ENCODE measurements around the gene COX4I1.
A peak's percentile ranks its signal among the peaks of the same experiment; 100 is the strongest.
"Not testable (repeated sequence)": the region's sequence is repeated elsewhere in the genome, so short reads cannot be mapped to it uniquely, and the experiment has no call there.

Gene COX4I1

DNA sequence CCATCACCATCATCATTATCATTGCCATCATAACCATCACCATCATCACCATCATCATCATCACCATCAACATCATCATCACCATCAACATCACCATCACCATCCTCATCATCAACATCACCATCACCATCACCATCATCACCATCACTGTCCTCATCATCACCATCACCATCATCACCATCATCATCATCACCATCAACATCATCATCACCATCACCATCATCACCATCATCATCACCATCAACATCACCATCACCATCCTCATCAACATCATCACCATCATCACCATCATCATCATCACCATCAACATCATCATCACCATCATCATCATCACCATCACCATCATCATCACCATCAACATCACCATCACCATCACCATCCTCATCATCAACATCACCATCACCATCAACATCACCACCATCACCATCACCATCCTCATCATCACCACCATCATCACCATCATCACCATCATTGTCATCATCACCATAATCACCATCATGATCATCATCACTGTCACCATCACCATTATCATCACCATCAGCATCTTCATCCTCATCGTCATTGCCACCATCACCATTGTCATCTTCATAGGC is 23.9 kb downstream of the COX4I1 start:
- no peak for DNase-seq

DNA sequence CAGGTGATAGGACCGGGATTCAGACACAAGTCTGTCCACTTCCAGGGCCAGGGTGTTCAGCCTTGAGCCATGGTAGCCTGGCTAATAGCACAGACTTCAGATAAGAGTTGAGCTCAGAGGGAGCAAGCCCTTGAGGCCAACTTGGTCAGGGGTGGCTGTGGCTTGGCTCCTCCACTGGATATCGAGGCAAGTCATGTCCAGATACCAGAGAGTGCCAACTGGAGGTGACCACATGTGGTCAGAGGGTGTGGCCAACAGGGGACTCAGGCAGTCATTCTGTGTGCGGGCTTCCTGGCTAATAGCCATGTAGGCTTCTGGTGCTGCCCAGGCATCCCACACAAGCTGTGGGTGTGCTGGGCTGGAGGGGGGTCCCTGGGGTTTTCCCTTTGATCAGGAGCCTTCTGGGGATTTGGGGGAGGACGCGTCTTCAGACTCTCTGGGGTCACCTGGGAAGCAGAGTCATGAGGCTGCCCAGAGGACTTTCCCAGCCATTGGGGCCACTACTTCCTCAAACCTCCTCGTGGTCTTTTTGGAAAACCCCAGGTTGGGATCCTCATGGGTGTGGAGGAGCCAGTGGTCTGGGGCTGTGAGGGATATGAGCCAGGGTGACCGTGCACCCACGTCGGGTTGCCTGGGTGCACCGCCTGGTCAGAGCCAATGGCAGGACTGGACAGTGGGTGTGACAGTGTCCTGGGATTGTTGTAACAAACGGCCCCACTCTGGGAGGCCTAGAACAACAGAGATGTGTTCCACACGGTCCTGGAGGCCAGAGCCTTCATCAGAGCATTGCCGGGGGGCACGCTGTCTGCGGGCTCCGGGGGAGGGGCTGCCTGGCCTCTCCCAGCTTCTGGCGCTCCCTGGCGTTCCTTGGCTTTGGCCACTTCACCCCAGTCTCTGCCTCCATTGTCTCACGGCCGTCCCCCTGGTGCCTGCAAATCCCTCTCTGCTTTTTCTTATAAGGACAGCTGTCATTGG is 25.0 kb downstream of the COX4I1 start:
- DNase-seq: no peak

DNA sequence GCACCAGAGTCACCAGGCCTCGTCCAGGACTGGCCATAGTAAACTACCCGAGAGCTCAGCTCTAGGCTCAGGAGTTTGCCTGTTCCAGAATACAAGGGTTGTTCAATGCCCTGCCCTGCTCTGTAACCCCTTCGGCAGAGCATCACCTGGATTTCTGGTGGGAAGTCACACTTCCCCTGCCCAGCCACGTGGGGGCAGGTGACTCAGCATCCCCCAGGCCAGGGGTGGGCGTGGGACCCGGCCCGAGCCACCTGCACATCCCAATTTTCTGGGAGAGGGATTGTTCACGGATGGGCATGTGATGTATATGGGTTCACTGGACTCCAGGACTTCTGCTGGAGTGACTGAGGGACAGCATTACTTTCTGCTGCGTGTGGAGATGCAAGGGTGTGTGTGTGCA is 25.8 kb downstream of the COX4I1 start:
- DNase-seq: no peak

DNA sequence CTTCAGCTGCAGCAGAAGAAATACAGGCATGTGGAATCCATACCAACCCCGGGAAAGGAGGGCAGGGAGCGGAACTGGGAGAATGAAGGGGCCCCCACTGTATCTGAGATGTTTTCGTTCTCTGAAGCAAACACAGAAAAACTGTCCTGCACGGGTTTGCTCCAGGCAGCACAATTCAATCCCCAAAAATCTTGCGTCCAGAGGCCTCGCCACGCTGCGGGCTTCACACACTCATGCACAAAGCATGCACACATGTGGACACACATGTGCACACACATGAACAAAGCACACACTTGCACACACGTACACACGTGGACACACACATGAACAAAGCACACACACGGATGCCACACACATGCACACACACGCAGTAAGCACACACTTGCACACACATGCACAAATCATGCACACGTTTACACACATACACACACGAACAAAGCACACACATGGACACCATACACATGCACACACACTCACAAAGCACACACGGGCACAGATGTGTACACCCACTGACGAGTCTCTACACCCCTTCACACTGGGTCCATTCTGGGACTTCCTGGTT is 27.3 kb downstream of the COX4I1 start:
- no peak for DNase-seq

DNA sequence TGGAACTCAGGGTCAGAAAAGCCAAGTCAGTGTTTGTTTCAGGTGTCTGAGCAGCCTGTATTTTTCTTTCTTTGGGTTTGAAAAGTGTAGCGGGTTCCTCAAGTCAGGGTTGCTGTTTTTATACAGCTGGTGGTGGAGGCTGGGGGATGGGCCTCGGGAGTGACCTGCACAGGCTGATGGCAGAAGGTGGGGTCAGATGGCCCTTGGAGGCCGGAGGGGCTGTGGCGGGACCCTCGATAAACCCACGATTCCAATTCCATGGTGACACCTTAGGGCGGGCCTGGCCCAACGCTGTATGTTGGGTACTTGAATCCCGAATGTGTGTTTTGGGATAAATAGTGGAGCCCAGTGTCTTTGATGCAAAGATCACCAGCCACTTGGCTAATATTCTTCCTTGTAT is 28.7 kb downstream of the COX4I1 start:
- no peak for DNase-seq

DNA sequence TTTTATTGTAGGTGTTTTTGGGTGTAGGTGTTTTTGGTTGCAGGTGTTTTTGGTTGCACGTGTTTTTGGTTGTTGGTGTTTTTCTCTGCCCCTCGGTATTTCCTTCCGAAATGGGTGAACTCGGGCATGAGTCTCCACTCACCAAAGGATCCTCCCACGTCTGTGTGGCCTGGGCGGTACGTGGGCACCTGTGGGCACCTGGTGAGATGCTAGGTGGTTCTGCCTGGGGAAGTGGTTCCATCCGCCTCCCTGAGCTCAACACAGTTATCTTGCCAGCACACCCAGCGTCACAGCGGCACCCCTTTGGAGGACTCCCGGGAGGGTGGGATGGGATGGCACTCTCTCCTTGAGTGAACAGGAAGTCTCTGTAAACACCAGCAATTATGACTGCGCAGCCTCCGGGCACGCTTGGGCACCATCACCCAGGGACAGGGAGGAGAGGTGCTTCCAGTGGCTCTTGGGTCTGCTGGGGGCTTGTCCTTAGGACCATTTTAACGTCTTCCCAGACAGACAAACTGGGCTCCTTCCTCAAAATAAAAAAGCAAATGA is 29.8 kb downstream of the COX4I1 start:
- no peak for DNase-seq

DNA sequence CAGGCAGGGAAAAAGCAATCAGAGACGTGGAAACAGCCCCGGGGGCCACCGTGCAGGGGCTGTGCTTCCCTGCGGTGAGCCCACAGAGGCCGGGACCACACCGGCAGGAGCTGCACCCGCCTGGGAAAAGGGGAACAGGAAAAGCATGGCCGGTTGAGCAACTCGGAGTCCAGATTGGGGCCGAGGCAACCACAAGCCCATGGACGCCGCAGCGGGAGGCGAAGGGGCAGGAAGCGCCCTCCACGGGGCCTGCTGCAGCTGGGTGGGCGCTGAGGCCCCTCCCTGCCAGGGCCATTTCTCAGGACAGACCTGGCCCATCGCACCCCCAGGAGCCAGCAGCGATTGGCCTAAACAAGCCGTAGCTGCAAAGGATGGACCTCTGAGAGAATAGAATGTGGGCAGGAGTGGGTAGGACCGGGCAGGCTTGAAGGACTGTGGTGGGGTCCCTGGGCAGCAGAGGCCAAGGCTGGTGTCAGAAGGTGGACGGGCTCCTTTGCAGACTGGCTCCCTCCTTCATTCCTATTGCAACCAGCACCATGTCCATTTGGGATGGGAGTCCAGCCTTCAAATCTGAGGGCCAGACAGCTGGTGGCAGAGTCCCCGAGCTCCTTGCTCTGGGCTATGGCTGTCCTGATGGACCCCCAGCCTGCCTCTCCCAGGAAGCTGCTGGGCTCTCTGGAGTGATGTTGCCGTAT is 30.4 kb downstream of the COX4I1 start:
- DNase-seq: peak in 36 of 58 donors; percentile 6 to 51 (median 22)

DNA sequence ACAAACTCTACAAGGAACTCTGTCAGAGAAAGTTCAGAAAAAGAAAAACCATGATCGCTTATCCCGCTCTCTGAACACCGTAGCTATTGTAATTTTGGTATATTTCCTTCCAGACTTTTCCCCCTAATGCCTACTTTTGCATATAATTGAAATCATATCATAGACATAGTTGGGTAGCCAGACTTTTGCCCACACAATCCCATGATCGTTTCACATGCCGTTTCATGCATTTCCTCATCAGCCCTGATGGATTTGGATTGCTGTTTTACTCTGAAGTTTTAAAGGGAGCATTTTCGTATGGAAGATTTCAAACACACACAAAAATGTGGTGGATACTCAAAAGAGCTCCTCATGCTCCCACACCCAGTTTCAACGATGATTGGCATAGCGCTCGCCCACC is 31.3 kb downstream of the COX4I1 start:
- DNase-seq: no peak

DNA sequence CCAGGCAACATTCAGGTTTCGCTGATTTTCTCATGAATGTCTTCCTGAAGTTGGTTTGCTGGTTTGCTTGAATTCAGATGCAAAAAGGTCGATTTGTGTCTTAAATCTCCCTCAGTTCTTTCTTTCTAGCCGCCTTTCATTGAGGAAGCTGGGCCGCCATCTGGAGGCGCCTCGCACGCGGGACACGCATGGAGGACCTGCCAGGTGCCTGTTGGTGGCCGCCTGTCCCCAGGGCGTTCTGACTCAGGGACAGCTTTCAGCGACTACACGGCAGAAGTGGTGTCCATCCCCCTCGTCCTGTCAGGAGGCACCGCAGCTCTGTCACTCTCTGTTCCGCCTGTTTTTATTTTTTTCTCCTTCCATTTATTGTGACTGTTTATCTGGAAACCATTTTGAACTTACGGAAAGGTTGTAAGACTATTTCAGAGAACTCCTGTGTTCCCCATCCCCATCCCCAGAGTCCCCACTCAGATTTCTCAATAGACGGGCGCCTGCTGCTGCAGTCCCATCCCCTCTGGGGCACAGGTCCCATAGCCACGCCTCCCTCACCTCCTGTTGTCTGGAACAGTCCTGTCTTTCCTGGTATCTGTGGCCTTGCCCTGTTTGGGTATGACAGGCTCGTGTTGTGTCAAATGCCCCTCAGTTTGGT is 33.2 kb downstream of the COX4I1 start:
- DNase-seq: peak in 2 of 58 donors; percentile 2 to 12

DNA sequence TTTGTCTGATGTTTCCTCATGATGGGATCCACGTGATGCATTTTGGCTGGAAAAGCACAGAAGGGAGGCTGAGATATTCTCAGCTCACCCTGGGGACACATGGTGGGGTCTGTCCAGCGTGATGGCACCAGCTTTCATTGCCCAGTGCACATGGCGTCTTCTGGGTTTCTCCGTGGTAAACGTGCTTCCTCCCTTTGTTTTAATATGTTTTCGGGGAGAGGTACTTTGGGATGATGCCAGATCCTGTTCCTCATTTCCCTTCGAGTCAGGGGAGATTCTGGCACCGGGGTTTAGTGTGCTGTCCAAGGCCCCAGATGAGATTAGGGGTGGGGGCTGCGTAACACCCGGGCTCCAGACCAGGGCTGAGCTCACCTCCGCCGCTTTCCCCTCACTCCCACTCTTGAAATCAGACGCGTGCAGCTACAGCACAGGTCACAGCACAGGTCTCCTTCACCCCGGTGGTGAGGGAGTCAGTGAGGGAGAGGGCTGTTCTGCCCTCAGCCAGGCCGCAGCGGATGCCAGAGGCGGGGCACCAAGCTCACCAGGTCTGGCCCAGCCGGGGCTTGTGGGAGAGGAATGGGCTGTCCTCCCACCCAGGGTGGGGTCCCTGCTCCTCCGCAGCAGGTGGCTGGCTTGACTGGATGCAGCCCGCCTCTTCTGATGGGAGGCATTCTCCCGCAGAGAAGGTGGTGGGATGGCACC is 33.9 kb downstream of the COX4I1 start:
- DNase-seq: no peak

DNA sequence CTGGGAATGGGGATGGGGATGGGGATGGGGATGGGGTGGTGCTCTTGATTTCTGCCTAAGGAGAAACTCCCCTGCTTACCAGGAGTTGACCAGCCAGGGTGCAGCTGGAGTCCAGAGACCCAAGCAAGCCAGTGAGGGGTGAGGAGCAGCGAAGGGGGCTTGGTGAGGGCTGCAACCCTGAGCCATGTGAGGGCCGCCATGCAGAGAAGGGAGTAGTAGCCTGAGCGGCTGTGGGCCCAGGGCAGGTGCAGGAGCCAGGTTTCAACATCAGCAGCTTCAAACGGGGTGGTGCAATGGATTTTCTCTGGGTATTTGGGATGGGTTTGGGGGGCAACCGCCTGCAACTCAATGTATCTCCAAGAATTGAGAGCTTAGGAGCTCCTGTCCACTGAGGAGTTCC is 35.2 kb downstream of the COX4I1 start:
- DNase-seq: no peak

DNA sequence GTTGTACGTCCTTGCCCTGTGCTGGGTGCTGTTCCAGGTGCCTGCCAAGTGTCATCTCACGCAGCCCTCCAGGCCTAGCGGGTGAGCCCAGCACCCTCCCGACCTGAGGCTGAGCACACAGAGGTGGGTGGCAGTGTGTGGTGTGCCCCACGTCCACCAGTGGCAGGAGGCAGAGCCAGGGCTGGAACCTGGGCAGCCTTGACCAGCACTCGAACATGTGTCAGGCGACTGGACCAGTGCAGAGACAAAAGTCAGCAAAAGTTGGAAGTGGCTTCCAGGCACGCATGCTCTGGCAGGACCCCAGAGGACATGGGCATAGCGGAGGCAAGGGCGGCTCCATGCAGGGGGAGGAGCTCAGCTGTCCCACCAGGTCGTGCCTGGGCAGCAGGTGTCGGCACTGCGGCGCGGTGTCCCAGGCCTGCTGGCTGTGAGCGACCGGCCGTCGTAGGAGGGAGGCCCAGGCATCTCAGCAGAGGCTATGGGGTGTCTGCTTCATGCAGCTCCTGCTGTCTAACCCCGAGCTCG is 35.8 kb downstream of the COX4I1 start:
- DNase-seq: no peak

DNA sequence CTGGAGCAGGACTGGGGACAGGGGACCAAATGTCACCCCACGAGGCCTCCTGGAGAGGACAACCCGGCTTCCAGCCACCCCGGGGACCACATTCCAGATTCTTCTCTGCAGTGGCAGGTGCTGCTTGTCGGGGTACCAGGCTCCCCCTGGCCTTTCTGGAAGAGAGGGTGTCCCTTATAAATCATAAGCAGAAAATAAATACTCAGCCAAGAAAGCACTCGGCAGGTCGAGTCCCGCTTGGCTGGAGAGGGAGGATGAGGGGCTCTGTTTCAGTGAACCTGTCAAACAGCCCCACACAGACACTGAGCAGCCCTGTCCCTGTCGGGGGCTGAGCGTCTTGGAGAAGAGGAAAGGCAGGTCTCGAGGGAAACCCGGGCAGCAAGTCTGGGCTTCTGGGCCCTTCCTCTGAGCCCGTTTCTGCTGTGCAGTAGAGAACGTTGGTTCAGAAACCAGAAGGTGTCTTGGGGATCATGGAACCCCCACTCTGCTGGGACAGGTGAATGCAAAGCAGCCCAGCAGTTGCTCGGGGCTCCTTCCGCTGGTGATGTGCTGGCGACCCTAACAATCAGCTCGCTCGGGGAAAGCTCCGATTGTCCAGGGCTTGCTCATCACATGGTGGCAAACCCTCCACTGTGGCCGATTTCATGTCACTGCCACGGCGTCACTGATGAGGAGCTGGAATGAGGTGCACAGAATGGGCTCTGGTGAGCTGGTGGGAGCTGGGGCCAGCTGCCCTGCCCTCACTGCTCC is 36.6 kb downstream of the COX4I1 start:
- DNase-seq: no peak

DNA sequence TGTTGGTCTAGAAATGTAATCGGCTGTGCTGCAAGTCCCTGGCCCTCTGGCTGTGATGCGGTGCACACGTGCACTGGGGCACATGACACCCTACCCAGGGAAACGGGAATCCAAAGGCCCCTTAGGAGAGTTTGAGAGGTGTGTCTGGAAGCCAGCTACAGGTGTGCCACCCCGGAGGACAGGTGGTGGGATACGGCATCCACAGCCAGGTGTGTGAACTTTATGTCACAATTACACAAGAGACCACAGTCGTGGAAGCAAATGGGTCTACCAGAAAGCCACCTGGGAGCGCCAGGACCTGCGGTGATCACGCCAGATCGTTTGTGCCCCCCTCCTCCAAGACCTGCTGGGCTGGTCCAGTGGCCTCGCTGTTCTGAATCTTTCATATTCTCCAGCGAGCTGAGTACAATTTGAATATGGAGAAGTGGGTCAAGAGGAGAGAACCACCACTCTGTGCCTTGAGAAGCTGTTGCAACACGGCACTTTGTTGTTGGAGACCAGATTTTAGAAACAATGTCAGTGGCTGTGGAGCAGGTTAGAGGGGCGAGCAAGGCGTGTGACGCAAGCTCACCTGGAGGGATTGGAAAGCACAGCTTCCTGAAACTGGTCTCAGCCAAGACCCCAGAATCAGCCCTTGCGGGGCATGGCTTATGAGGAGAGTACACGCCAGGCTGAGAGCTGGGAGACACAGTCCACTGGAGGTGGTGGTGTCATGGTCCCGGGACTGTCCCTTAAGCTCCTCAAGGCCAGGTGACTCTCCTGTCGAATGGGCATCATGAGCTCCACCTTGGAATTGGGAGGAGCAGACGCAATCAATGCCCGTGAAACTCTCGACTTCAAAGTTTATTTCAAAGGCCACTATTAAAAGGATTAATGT is 37.4 kb downstream of the COX4I1 start:
- no peak for DNase-seq

DNA sequence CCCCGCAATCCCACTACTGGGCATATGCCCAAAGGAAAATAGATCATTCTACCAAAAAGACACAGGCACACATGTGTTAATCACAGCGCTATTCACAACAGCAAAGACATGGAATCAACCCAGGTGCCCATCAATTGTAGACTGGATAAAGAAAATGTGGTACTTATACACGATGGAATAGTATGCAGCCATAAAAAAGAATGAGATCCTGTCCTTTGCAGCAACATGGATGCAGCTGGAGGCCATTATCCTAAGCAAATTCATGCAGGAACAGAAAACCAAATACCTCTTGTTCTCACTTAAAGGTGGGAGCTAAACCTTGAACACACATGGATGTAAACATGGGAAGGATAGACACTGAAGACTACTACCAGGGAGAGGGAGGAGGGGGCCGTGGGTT is 38.2 kb downstream of the COX4I1 start:
- not testable (repeated sequence) for DNase-seq

DNA sequence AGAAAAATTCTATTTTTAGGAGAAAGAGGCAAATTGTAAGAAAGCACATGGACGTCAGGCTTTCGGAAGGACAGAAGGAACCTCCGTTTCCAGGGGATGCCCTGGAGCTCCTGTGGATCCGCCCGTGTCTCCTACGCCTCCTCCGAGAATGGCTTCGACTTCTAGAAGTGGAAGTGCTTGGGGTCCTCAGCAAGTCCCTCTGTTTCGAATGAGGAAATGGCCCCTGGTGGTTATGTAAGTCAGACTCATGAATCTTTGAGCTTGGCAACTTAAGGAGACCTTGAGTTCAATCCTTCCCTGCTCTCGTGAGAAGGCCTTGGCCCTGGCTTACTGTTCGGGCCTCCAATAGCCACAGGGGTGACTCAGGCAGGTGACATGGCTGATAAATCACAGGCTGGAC is 38.9 kb downstream of the COX4I1 start:
- peak in 1 of 58 donors; percentile 9 for DNase-seq

DNA sequence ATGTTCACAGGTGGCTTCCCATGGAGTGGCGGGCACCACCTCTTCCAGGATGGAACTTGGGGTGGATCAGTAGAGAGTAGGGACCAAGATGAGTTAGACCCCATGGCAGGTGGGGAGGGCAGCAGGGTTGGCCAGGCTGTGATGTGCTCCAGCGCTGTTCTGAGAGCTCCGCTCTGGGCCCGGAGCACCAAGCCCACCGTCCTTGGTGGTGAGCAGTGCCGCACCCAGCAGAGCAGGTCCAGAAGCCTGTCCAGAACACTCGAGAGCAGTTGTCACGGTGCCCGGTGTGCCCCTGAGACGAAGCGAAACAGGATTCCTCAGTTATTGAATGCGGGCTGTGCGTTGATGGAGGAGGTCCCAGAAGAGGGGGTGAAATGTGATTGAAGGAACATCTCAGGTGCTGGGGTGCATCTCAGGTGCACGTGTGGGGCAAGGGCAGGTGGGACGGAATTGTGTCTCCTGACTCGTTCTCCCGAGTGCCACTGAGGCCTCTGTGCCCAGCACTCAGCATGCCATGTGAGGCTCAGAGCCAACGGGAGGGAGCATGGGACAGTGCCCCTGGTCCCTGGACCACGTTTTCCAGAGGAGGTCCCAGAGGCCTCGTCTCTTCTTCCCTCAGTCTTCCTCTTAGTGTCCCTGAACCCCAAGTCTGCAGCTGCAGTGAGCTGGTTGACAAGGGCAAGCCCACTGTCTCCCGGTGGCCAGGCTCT is 39.5 kb downstream of the COX4I1 start:
- no peak for DNase-seq
